Fibroblast of the aortic adventitia (primary cell): Measurements from ENCODE around the gene AKAP6. TPM values are rescaled to one million over a fixed set of nuclear protein-coding genes. Genes with fewer than 3 reads are reported as not detected.

Experiments
- DNase-seq: peaks from one replicate; pipeline ENCODE4 v3.0.0-alpha.2; 2010; ENCODE audit warnings: low read depth
- H3K4me3 ChIP-seq: 2 replicates; pipeline ENCODE4 v1.5.1; 2011; ENCODE audit warnings: low read depth, mild to moderate bottlenecking, control low read depth, low read length, moderate library complexity
- CTCF ChIP-seq: IDR thresholded peaks from 2 replicates; pipeline ENCODE4 v1.5.1; 2011; ENCODE audit warnings: mild to moderate bottlenecking, low read length, control low read depth, inconsistent platforms; ENCODE audit not compliant: insufficient read depth
- total RNA-seq: library from RNA; depleted of rRNA; stranded (reverse); fragments of >200 nt; gene quantifications from 2 replicates; pipeline ENCODE4 v1.2.3, GENCODE V29; 2012; ENCODE audit warnings: low replicate concordance

Gene AKAP6
- total RNA-seq, 1 donor = 2.2 TPM

GRCh38 chr14:32820181-32820580, 491.1 kb downstream of the AKAP6 start:
- no peak overlapping the region for H3K4me3 ChIP-seq
- no peak for DNase-seq
- TF ChIP-seq CTCF = no peak

- H3K4me3 ChIP-seq = no peak overlapping the region
- TF ChIP-seq CTCF = no peak
- DNase-seq = no peak
Observed at GRCh38 chr14:32820682-32821081, 491.6 kb downstream of the AKAP6 start.

GRCh38 chr14:32821964-32822653, 493.0 kb downstream of the AKAP6 start:
- no peak overlapping the region for H3K4me3 ChIP-seq
- no peak for DNase-seq
- TF ChIP-seq CTCF = no peak

GRCh38 chr14:32823706-32824105, 494.6 kb downstream of the AKAP6 start:
- no peak overlapping the region for H3K4me3 ChIP-seq
- TF ChIP-seq CTCF = no peak
- DNase-seq = no peak

GRCh38 chr14:32824195-32824594, 495.1 kb downstream of the AKAP6 start:
- DNase-seq = no peak
- no peak overlapping the region for H3K4me3 ChIP-seq
- TF ChIP-seq CTCF = no peak

- no peak for DNase-seq
- no peak for TF ChIP-seq CTCF
- H3K4me3 ChIP-seq = no peak overlapping the region
Observed at GRCh38 chr14:32825058-32825457, 496.0 kb downstream of the AKAP6 start.
